Adrenal gland (tissue), 12 donors: ENCODE results near the gene DHRS13. TPM values are rescaled to one million over a fixed set of nuclear protein-coding genes. Genes with fewer than 3 reads are reported as not detected.

ENCODE experiments used
- microRNA counts, 2 donors: library from miRNA; unstranded; fragments of <30 nt; microRNA quantifications; one replicate each; lab custom pipeline; 2016
- microRNA-seq, 3 donors: library from miRNA; unstranded; fragments of <30 nt; microRNA quantifications; one replicate each; pipeline ENCODE4, GENCODE V29; 2017 to 2020
- polyA plus RNA-seq, 3 donors: library from polyadenylated mRNA; stranded (reverse); fragments of 200-250 nt in 2 of 3; fragments of 350-450 nt in 1 of 3; fragmentation: Illumina TruSeq in 1 of 3; extraction: RNeasy Lipid Tissue Mini Kit (QIAGEN cat#74804) in 1 of 3; gene quantifications; one replicate each; pipeline ENCODE4 v1.2.3, GENCODE V29; 2013 to 2014
- total RNA-seq, 9 donors: library from RNA; depleted of rRNA in 4 of 9; stranded (reverse); fragments of >200 nt in 4 of 9; fragments of 120-200 nt in 1 of 9; fragmentation: NEBNext Ultra II Directional in 1 of 9; extraction: Animal tissue kit (Norgen Biotek cat#: 25700) in 1 of 9; gene quantifications; one replicate each; pipeline versions ENCODE4 v1.1.0 to v1.2.4, GENCODE V29; 2013 to 2023
- donor health status: healthy with polysubstance abuse.
- donor health status: Bipolar disorder and iron deficiency.
- donor health status: DM: yes; HTN: yes; CAD: no.
- donor health status: DM: no; HTN: no; CAD: no.
- donor health status: DM: no; HTN: no; CAD: no.
- donor health status: DM: yes; HTN: yes; CAD: no.

DHRS13 gene
- total and polyA plus RNA-seq, 12 donors, result 4.4 to 23.5 (median 14.7) TPM

MicroRNAs encoded within 50 kb of the gene (microRNA counts, 767-probe panel; counts per million panel counts)
- microRNA hsa-miR-144-3p (lab: Ali Mortazavi, UCI), result 0 to 3,569 counts per million in 2 donors
- microRNA hsa-miR-451a (lab: Ali Mortazavi, UCI), result 4,554 to 6,747 counts per million in 2 donors

Small RNA genes lying within 50 kb of the gene (microRNA-seq; reads per million reads assigned to microRNA genes)
- 0 reads per million in 3 donors for gene MIR451B

Other genes with a start within 250 kb of the DHRS13 start
- 100 to 1,000 TPM in 3 of 9 donors, 10 to 100 TPM in 6; 58.5 to 195 (median 84.8) TPM for gene SDF2, start 241.2 kb downstream of the DHRS13 start, total RNA-seq
- gene SDF2, start 241.2 kb downstream of the DHRS13 start, polyA plus RNA-seq, result 100 to 1,000 TPM in 1 of 3 donors, 10 to 100 TPM in 2; 50.6 to 121 (median 52.7) TPM
- gene SUPT6H, start 240.9 kb downstream of the DHRS13 start, total RNA-seq, result 100 to 1,000 TPM in 1 of 9 donors, 10 to 100 TPM in 8; 48.1 to 125 (median 68.5) TPM
- 10 to 100 TPM; 58.9 to 76.4 (median 74.2) TPM for gene SUPT6H, start 240.9 kb downstream of the DHRS13 start, polyA plus RNA-seq
- gene PROCA1, start 191.2 kb downstream of the DHRS13 start, total RNA-seq, result 1 to 10 TPM in 4 of 9 donors, under 1 TPM in 4, not detected in 1; 0.61 to 3.2 (median 1.6) TPM
- gene PROCA1, start 191.2 kb downstream of the DHRS13 start, polyA plus RNA-seq, result 1 to 10 TPM in 2 of 3 donors, under 1 TPM in 1; 0.75 to 8.8 (median 3.8) TPM
- gene RAB34, start 185.2 kb downstream of the DHRS13 start, total RNA-seq, result 100 to 1,000 TPM; 111 to 332 (median 150) TPM
- 100 to 1,000 TPM; 114 to 195 (median 139) TPM for gene RAB34, start 185.2 kb downstream of the DHRS13 start, polyA plus RNA-seq
- gene RPL23A, start 183.1 kb downstream of the DHRS13 start, total RNA-seq, result 1,000 to 10,000 TPM in 5 of 9 donors, 100 to 1,000 TPM in 4; 135 to 1,266 (median 1,139) TPM
- gene RPL23A, start 183.1 kb downstream of the DHRS13 start, polyA plus RNA-seq, result 100 to 1,000 TPM; 523 to 901 (median 672) TPM
- 10 to 100 TPM in 2 of 9 donors, 1 to 10 TPM in 6, under 1 TPM in 1; 0.52 to 13.0 (median 5.6) TPM for gene TLCD1, start 176.8 kb downstream of the DHRS13 start, total RNA-seq
- 10 to 100 TPM in 1 of 3 donors, 1 to 10 TPM in 2; 3.9 to 18.8 (median 6.8) TPM for gene TLCD1, start 176.8 kb downstream of the DHRS13 start, polyA plus RNA-seq
- gene NEK8, start 174.3 kb downstream of the DHRS13 start, total RNA-seq, result 10 to 100 TPM in 1 of 9 donors, 1 to 10 TPM in 7, under 1 TPM in 1; 0.54 to 11.9 (median 6.1) TPM
- gene NEK8, start 174.3 kb downstream of the DHRS13 start, polyA plus RNA-seq, result 10 to 100 TPM in 1 of 3 donors, 1 to 10 TPM in 2; 6.0 to 10.8 (median 6.6) TPM
- gene TRAF4, start 159.1 kb downstream of the DHRS13 start, total RNA-seq, result 10 to 100 TPM in 8 of 9 donors, 1 to 10 TPM in 1; 8.2 to 50.5 (median 23.0) TPM
- gene TRAF4, start 159.1 kb downstream of the DHRS13 start, polyA plus RNA-seq, result 10 to 100 TPM; 13.0 to 22.7 (median 17.9) TPM
- gene FAM222B, start 60.3 kb downstream of the DHRS13 start, total RNA-seq, result 10 to 100 TPM in 6 of 9 donors, 1 to 10 TPM in 3; 5.0 to 18.3 (median 14.8) TPM
- gene FAM222B, start 60.3 kb downstream of the DHRS13 start, polyA plus RNA-seq, result 10 to 100 TPM in 2 of 3 donors, 1 to 10 TPM in 1; 4.9 to 16.4 (median 10.6) TPM
- 10 to 100 TPM; 42.8 to 62.1 (median 51.7) TPM for gene ERAL1, start 48.1 kb downstream of the DHRS13 start, total RNA-seq
- 10 to 100 TPM; 44.0 to 80.8 (median 60.9) TPM for gene ERAL1, start 48.1 kb downstream of the DHRS13 start, polyA plus RNA-seq
- 100 to 1,000 TPM in 2 of 9 donors, 10 to 100 TPM in 7; 23.8 to 193 (median 85.3) TPM for gene FLOT2, start 5.3 kb downstream of the DHRS13 start, total RNA-seq
- 10 to 100 TPM; 36.8 to 43.3 (median 43.1) TPM for gene FLOT2, start 5.3 kb downstream of the DHRS13 start, polyA plus RNA-seq
- gene PHF12, start 48.4 kb upstream of the DHRS13 start, total RNA-seq, result 10 to 100 TPM; 14.4 to 47.9 (median 31.4) TPM
- gene PHF12, start 48.4 kb upstream of the DHRS13 start, polyA plus RNA-seq, result 10 to 100 TPM; 16.2 to 22.7 (median 18.7) TPM
- 1 to 10 TPM in 1 of 9 donors, under 1 TPM in 2, not detected in 6; 0.11 to 1.0 (median 0.14) TPM for gene SEZ6, start 103.0 kb upstream of the DHRS13 start, total RNA-seq
- under 1 TPM; 0.18 to 0.88 (median 0.47) TPM for gene SEZ6, start 103.0 kb upstream of the DHRS13 start, polyA plus RNA-seq
- 1 to 10 TPM in 7 of 9 donors, under 1 TPM in 2; 0.47 to 2.2 (median 1.4) TPM for gene PIPOX, start 140.1 kb upstream of the DHRS13 start, total RNA-seq
- gene PIPOX, start 140.1 kb upstream of the DHRS13 start, polyA plus RNA-seq, result under 1 TPM; 0.34 to 0.97 (median 0.82) TPM